DMS 273 treated with DMSO at 0.1 percent for 48 hours (cell line): ENCODE measurements around the gene PDE4B.

Experiments
- DNase-seq: peaks from one replicate; lab custom pipeline; 2025; lab: John Stamatoyannopoulos, UW

The PDE4B gene

GRCh38 chr1:66240491-66241484, 448.1 kb downstream of the PDE4B start:
- no peak for DNase-seq

- peak; percentile 65 for DNase-seq
Measured at GRCh38 chr1:66242646-66243547, 450.2 kb downstream of the PDE4B start.

GRCh38 chr1:66243548-66244130, 450.9 kb downstream of the PDE4B start:
- DNase-seq: no peak

- no peak for DNase-seq
Measured at GRCh38 chr1:66244429-66244828, 451.7 kb downstream of the PDE4B start.

GRCh38 chr1:66245691-66246090, 453.0 kb downstream of the PDE4B start:
- peak; percentile 16 for DNase-seq

- DNase-seq: no peak
Measured at GRCh38 chr1:66246351-66247269, 453.9 kb downstream of the PDE4B start.

- no peak for DNase-seq
Measured at GRCh38 chr1:66247415-66248208, 454.9 kb downstream of the PDE4B start.

GRCh38 chr1:66248257-66248656, 455.6 kb downstream of the PDE4B start:
- DNase-seq: no peak

GRCh38 chr1:66248746-66249145, 456.1 kb downstream of the PDE4B start:
- DNase-seq: no peak

- no peak for DNase-seq
Measured at GRCh38 chr1:66250075-66250474, 457.4 kb downstream of the PDE4B start.

GRCh38 chr1:66250478-66250877, 457.8 kb downstream of the PDE4B start:
- no peak for DNase-seq

GRCh38 chr1:66251546-66251945, 458.9 kb downstream of the PDE4B start:
- DNase-seq: no peak

GRCh38 chr1:66253330-66253921, 460.7 kb downstream of the PDE4B start:
- DNase-seq: no peak

GRCh38 chr1:66254785-66255184, 462.1 kb downstream of the PDE4B start:
- no peak for DNase-seq

- no peak for DNase-seq
Measured at GRCh38 chr1:66256629-66257572, 464.2 kb downstream of the PDE4B start.

- DNase-seq: no peak
Measured at GRCh38 chr1:66258404-66259105, 465.9 kb downstream of the PDE4B start.

GRCh38 chr1:66261364-66261763, 468.7 kb downstream of the PDE4B start:
- no peak for DNase-seq
